Psoas muscle (tissue), 8 donors: ENCODE data around the gene ZNF573. TPM values are rescaled to one million over a fixed set of nuclear protein-coding genes. Genes with fewer than 3 reads are reported as not detected.

Source experiments
- ATAC-seq, 4 donors: fragments of 200-7000 bp; cut with Tn5 transposase; one replicate each; pipeline ENCODE4 v1.9.1; 2020; ENCODE audit warnings: moderate library complexity in 3 of 4, mild to moderate bottlenecking in 2 of 4
- DNase-seq, 2 donors: peaks; one replicate each; pipeline ENCODE4 v3.0.0-alpha.2; 2020
- H3K27ac ChIP-seq: fragments of 200-600 bp; one replicate; pipeline ENCODE4 v1.8.0; 2022
- H3K27me3 ChIP-seq, 3 donors: fragments of 200-600 bp in 1 of 3; one replicate each; pipeline versions ENCODE4 v1.6.1 to v1.8.0; 2013 to 2022; ENCODE audit warnings: low read length in 2 of 3, mild to moderate bottlenecking in 2 of 3, moderate library complexity in 1 of 3; ENCODE audit not compliant: insufficient read depth in 3 of 3
- H3K36me3 ChIP-seq, 2 donors: fragments of 200-600 bp in 1 of 2; one replicate each; pipeline versions ENCODE4 v1.6.1 to v1.8.0; 2013 to 2022; ENCODE audit warnings: low read depth in 1 of 2, mild to moderate bottlenecking in 1 of 2, moderate library complexity in 1 of 2; ENCODE audit not compliant: insufficient read depth in 1 of 2
- H3K4me1 ChIP-seq: fragments of 200-600 bp; one replicate; pipeline ENCODE4 v1.8.0; 2022
- H3K4me3 ChIP-seq: fragments of 200-600 bp; one replicate; pipeline ENCODE4 v1.8.0; 2022; ENCODE audit warnings: mild to moderate bottlenecking
- H3K9me3 ChIP-seq: fragments of 200-600 bp; one replicate; pipeline ENCODE4 v1.8.0; 2022
- CTCF ChIP-seq: fragments of 200-600 bp; IDR thresholded peaks from one replicate; pipeline ENCODE4 v1.8.0; 2022; ENCODE audit warnings: antibody characterized with exemption
- WGBS, 3 donors: extraction: QIAGEN DNeasy Blood & Tissue Kit; methylation state at CpG; one replicate each; pipeline versions ENCODE4 v1.1.6 to v1.1.7; 2013; 5-methylcytosine and 5-hydroxymethylcytosine counted together
- intact Hi-C, 2 donors: fragments of 100-400 bp; cut with DNase I; formaldehyde crosslinking; loops; one replicate each; pipeline versions ENCODE4 v1.11.0 to v1.14.2; 2022
- polyA plus RNA-seq, 3 donors: library from polyadenylated mRNA; stranded (reverse); fragments of 200-250 nt; gene quantifications; one replicate each; pipeline ENCODE4 v1.2.3, GENCODE V29; 2013
- total RNA-seq, 4 donors: library from RNA; stranded (reverse); fragmentation: NEBNext Ultra II Directional in 2 of 4; extraction: Animal tissue kit (Norgen Biotek cat#: 25700) in 2 of 4; gene quantifications; one replicate each; pipeline versions ENCODE4 v1.2.1 to v1.2.4, GENCODE V29; 2021 to 2023
- donor health status: healthy with polysubstance abuse.
- donor health status: DM: no; HTN: no; CAD: no; lungs with moderate emphysema.
- donor health status: Bipolar disorder and iron deficiency.
- donor health status: healthy.
- donor health status: DM: yes; HTN: yes; CAD: no.
- donor health status: DM: no; HTN: no; CAD: no.
- donor health status: DM: no; HTN: no; CAD: no.
- donor health status: DM: yes; HTN: yes; CAD: no.

ZNF573 gene
- total and polyA plus RNA-seq, 7 donors, result 0.81 to 9.7 (median 6.2) TPM

- no peaks in the 10 kb centered on the region for H3K27me3 ChIP-seq
- intact Hi-C loops, result no loop called here
- no peak overlapping the region for H3K27ac ChIP-seq
- no peak for ATAC-seq
- H3K36me3 ChIP-seq, result peaks cover 6 to 51% of the 10 kb centered on the region in 2 donors
- peaks cover 41% of the 10 kb centered on the region for H3K9me3 ChIP-seq
- no peaks in the 10 kb centered on the region for H3K4me1 ChIP-seq
- 61 to 70% (median 65%) methylated on average over 5 of the region's 5 CpGs for WGBS, 3 donors
- no peak for TF ChIP-seq CTCF
- no peak overlapping the region for H3K4me3 ChIP-seq
- no peak for DNase-seq
These were observed 80.3 kb downstream of the ZNF573 start for GRCh38 chr19:37699057-37699456.

- Histone ChIP-seq H3K9me3 (peaks cover 41% of the 10 kb centered on the region), H3K4me3 (no peak overlapping the region), H3K27me3 (no peaks in the 10 kb centered on the region), H3K4me1 (no peaks in the 10 kb centered on the region), H3K27ac (no peak overlapping the region), H3K36me3 (peaks cover 6 to 43% of the 10 kb centered on the region in 2 donors)
- TF ChIP-seq CTCF, result no peak
- ATAC-seq, result no peak
- intact Hi-C loops, result no loop called here
- no peak for DNase-seq
- 39 to 52% (median 45%) methylated on average over 6 of the region's 6 CpGs for WGBS, 3 donors
These were observed 81.2 kb downstream of the ZNF573 start for GRCh38 chr19:37698216-37698615.

- no peak for TF ChIP-seq CTCF
- 80 to 86% (median 83%) methylated on average over 3 of the region's 3 CpGs for WGBS, 3 donors
- H3K4me3 ChIP-seq, result no peak overlapping the region
- ATAC-seq, result no peak
- no peak overlapping the region for H3K27ac ChIP-seq
- peaks cover 3% of the 10 kb centered on the region for H3K4me1 ChIP-seq
- intact Hi-C loops, result no loop called here
- no peaks in the 10 kb centered on the region for H3K27me3 ChIP-seq
- H3K9me3 ChIP-seq, result peaks cover 30% of the 10 kb centered on the region
- H3K36me3 ChIP-seq, result peaks cover 6 to 33% of the 10 kb centered on the region in 2 donors
- DNase-seq, result no peak
These were observed 84.1 kb downstream of the ZNF573 start for GRCh38 chr19:37695144-37695899.

- peaks cover 3% of the 10 kb centered on the region for H3K4me1 ChIP-seq
- 82% methylated on average over 11 of the region's 11 CpGs for WGBS, 3 donors
- DNase-seq (no peak), ATAC-seq (no peak)
- no peaks in the 10 kb centered on the region for H3K27me3 ChIP-seq
- H3K9me3 ChIP-seq, result peaks cover 12% of the 10 kb centered on the region
- no peak for TF ChIP-seq CTCF
- intact Hi-C loops, result loop anchor here in 1 of 2 donors (5.0 kb wide), 1 partner anchor 36 kb away; the partner anchor contains the start of gene ZFP30
- H3K36me3 ChIP-seq, result peaks cover 0 to 24% of the 10 kb centered on the region in 2 donors
- H3K27ac ChIP-seq, result no peak overlapping the region
- peak overlapping the region; percentile 72 for H3K4me3 ChIP-seq
These were observed 86.3 kb downstream of the ZNF573 start for GRCh38 chr19:37692956-37693620.
